Suprapubic skin (tissue), 4 donors: ENCODE data around the gene NQO2. TPM values are rescaled to one million over a fixed set of nuclear protein-coding genes. Genes with fewer than 3 reads are reported as not detected.

Source experiments
- DNase-seq, 2 donors: peaks; one replicate each; pipeline ENCODE4 v3.0.0-alpha.2; 2019; ENCODE audit warnings: low spot score in 2 of 2
- H3K27ac ChIP-seq: fragments of 200-600 bp; sonication (generic); one replicate; pipeline ENCODE4 v1.5.1; 2019
- H3K27me3 ChIP-seq: fragments of 200-600 bp; sonication (generic); one replicate; pipeline ENCODE4 v1.5.1; 2019
- H3K36me3 ChIP-seq: fragments of 200-600 bp; sonication (generic); one replicate; pipeline ENCODE4 v1.5.1; 2019
- H3K4me1 ChIP-seq: fragments of 200-600 bp; sonication (generic); one replicate; pipeline ENCODE4 v1.5.1; 2019
- H3K4me3 ChIP-seq: fragments of 200-600 bp; sonication (generic); one replicate; pipeline ENCODE4 v1.5.1; 2019; ENCODE audit warnings: mild to moderate bottlenecking
- H3K9me3 ChIP-seq: fragments of 200-600 bp; sonication (generic); one replicate; pipeline ENCODE4 v1.5.1; 2019
- EP300 ChIP-seq: sonication (generic); formaldehyde crosslinking; IDR thresholded peaks from one replicate; pipeline ENCODE4 v1.6.1; 2017; ENCODE audit warnings: antibody characterized with exemption
- POLR2A ChIP-seq, 2 donors: fragments of 450-650 bp; IDR thresholded peaks; one replicate each; pipeline ENCODE4 v1.6.1; 2017; ENCODE audit warnings: antibody characterized with exemption in 2 of 2, mild to moderate bottlenecking in 2 of 2, moderate library complexity in 2 of 2
- POLR2AphosphoS5 ChIP-seq, 3 donors: sonication (generic); formaldehyde crosslinking; IDR thresholded peaks; one replicate each; pipeline ENCODE4 v1.6.1; 2017; ENCODE audit warnings: antibody characterized with exemption in 3 of 3
- WGBS: methylation state at CpG from one replicate; pipeline ENCODE4 v1.1.5; 2018; 5-methylcytosine and 5-hydroxymethylcytosine counted together
- total RNA-seq, 4 donors: library from RNA; depleted of rRNA; stranded (reverse); fragments of >200 nt; gene quantifications; one replicate each; pipeline ENCODE4 v1.1.0, GENCODE V29; 2016
- TF ChIP-seq, protein P1 (sequence below), 2 donors: fragments of 200-600 bp in 1 of 2; fragments of 450-650 bp in 1 of 2; sonication (generic) in 1 of 2; IDR thresholded peaks; one replicate each; pipeline ENCODE4 v1.5.1; 2016 to 2019; ENCODE audit warnings: antibody characterized with exemption in 2 of 2, mild to moderate bottlenecking in 1 of 2, moderate library complexity in 1 of 2

NQO2 gene
- total RNA-seq, 4 donors from 2014 or later: 22.8 to 40.4 (median 38.3) TPM

GRCh38 chr6:2964793-2965505, 34.7 kb upstream of the NQO2 start:
- H3K4me1 ChIP-seq: peaks cover 13% of the 10 kb centered on the region
- H3K4me3 ChIP-seq: no peak overlapping the region
- DNase-seq: peak in 1 of 2 donors; percentile 35
- no peaks in the 10 kb centered on the region for H3K27me3 ChIP-seq
- no peak overlapping the region for H3K27ac ChIP-seq
- WGBS: 92% methylated on average over 17 of the region's 17 CpGs
- TF ChIP-seq POLR2AphosphoS5 (IDR thresholded peaks at IDR 0.05): no peak
- TF ChIP-seq EP300: no peak
- TF ChIP-seq POLR2A (IDR thresholded peaks at IDR 0.05): no peak
- TF ChIP-seq, protein P1, sequence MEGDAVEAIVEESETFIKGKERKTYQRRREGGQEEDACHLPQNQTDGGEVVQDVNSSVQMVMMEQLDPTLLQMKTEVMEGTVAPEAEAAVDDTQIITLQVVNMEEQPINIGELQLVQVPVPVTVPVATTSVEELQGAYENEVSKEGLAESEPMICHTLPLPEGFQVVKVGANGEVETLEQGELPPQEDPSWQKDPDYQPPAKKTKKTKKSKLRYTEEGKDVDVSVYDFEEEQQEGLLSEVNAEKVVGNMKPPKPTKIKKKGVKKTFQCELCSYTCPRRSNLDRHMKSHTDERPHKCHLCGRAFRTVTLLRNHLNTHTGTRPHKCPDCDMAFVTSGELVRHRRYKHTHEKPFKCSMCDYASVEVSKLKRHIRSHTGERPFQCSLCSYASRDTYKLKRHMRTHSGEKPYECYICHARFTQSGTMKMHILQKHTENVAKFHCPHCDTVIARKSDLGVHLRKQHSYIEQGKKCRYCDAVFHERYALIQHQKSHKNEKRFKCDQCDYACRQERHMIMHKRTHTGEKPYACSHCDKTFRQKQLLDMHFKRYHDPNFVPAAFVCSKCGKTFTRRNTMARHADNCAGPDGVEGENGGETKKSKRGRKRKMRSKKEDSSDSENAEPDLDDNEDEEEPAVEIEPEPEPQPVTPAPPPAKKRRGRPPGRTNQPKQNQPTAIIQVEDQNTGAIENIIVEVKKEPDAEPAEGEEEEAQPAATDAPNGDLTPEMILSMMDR (IDR thresholded peaks at IDR 0.05): no peak
- no peaks in the 10 kb centered on the region for H3K9me3 ChIP-seq
- no peaks in the 10 kb centered on the region for H3K36me3 ChIP-seq

DNA sequence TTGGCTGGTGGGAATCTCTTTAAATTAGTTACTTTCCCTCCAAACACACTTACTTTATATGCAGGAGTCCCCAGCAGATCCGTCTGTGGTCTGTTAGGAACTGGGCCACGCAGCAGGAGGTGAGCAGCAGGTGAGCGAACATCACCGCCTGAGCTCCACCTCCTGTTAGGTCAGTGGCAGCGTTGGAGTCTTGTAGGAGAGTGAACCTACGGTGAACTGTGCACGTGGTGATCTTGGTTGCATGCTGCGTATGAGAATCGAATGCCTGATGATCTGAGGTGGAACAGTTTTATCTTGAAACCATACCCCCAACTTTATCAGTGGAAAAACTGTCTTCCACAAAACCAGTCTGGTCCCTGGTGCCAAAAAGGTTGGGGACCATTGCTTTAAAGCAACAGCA, 33.3 kb upstream of the NQO2 start:
- 89% methylated on average over 9 of the region's 9 CpGs for WGBS
- Histone ChIP-seq H3K27me3 (no peaks in the 10 kb centered on the region), H3K36me3 (no peaks in the 10 kb centered on the region), H3K9me3 (no peaks in the 10 kb centered on the region), H3K27ac (no peak overlapping the region), H3K4me3 (no peak overlapping the region), H3K4me1 (peaks cover 8% of the 10 kb centered on the region)
- peak in 1 of 2 donors; percentile 18 for DNase-seq
- TF ChIP-seq POLR2A (IDR thresholded peaks at IDR 0.05): no peak
- TF ChIP-seq, protein P1 (IDR thresholded peaks at IDR 0.05): no peak
- TF ChIP-seq POLR2AphosphoS5 (IDR thresholded peaks at IDR 0.05): no peak
- TF ChIP-seq EP300: no peak

DNA sequence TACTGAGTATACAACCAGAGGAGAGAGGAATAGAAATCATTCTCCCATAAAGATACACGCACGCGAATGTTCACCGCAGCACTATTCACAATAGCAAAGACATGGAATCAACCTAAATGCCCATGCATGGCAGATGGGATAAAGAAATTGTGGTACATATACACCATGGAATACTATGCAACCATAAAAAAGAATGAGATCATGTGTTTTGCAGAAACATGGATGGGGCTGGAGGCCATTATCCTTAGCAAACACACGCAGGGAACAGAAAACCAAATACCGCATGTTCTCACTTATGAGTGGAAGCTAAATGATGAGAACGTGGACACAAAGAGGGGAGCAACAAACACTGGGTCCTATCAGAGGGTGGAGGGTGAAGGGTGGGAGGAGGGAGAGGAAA, 31.8 kb upstream of the NQO2 start:
- no peaks in the 10 kb centered on the region for H3K27me3 ChIP-seq
- H3K27ac ChIP-seq: no peak overlapping the region
- peaks cover 15% of the 10 kb centered on the region for H3K4me1 ChIP-seq
- WGBS: 94% methylated on average over 7 of the region's 7 CpGs
- H3K9me3 ChIP-seq: no peaks in the 10 kb centered on the region
- TF ChIP-seq POLR2AphosphoS5 (IDR thresholded peaks at IDR 0.05): no peak
- TF ChIP-seq EP300: no peak
- no peak for TF ChIP-seq POLR2A (IDR thresholded peaks at IDR 0.05)
- TF ChIP-seq, protein P1 (IDR thresholded peaks at IDR 0.05): no peak
- H3K36me3 ChIP-seq: no peaks in the 10 kb centered on the region
- DNase-seq: no peak
- no peak overlapping the region for H3K4me3 ChIP-seq

GRCh38 chr6:2968600-2969135, 31.0 kb upstream of the NQO2 start:
- Histone ChIP-seq H3K9me3 (no peaks in the 10 kb centered on the region), H3K4me1 (peaks cover 15% of the 10 kb centered on the region), H3K27ac (no peak overlapping the region), H3K36me3 (no peaks in the 10 kb centered on the region), H3K4me3 (no peak overlapping the region), H3K27me3 (no peaks in the 10 kb centered on the region)
- DNase-seq: no peak
- TF ChIP-seq POLR2A (IDR thresholded peaks at IDR 0.05) (no peak), EP300 (no peak), POLR2AphosphoS5 (IDR thresholded peaks at IDR 0.05) (no peak)
- TF ChIP-seq, protein P1 (IDR thresholded peaks at IDR 0.05): no peak
- 75% methylated on average over 8 of the region's 8 CpGs for WGBS

DNA sequence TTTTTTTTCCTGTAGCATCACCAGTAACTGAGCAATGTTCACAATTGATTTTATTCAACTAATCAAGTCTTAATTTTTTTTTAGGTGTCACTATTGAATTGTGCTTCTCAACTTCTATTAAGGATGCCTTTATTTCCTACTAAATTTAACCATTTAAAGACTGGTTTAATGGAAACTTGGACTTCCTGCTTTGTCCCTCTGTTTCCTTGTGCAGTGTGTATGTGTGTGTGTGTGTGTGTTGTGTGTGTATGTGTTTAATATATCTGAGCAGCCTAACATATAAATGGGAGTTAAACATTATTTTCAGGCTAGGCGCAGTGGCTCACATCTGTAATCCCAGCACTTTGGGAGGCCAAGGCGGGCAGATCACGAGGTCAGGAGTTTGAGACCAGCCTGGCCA, 30.1 kb upstream of the NQO2 start:
- no peaks in the 10 kb centered on the region for H3K27me3 ChIP-seq
- peaks cover 15% of the 10 kb centered on the region for H3K4me1 ChIP-seq
- H3K27ac ChIP-seq: no peak overlapping the region
- H3K9me3 ChIP-seq: no peaks in the 10 kb centered on the region
- no peak overlapping the region for H3K4me3 ChIP-seq
- no peaks in the 10 kb centered on the region for H3K36me3 ChIP-seq
- 90% methylated on average over 3 of the region's 3 CpGs for WGBS
- DNase-seq: peak in 1 of 2 donors; percentile 18
- TF ChIP-seq, protein P1 (IDR thresholded peaks at IDR 0.05): no peak
- TF ChIP-seq POLR2AphosphoS5 (IDR thresholded peaks at IDR 0.05) (no peak), EP300 (no peak), POLR2A (IDR thresholded peaks at IDR 0.05) (no peak)
